ENCODE results near the gene ANKRD53. TPM values are rescaled to one million over a fixed set of nuclear protein-coding genes. Genes with fewer than 3 reads are reported as not detected.

Gene ANKRD53
- total RNA-seq, 1 donor from 2014 or later, result 1.1 TPM

- no peak overlapping the region for H3K4me3 ChIP-seq
- ATAC-seq, result no peak
- intact Hi-C loops (cut with DNase I), result no loop called here
- no peak overlapping the region for H3K27ac ChIP-seq
- TF ChIP-seq, protein P1, sequence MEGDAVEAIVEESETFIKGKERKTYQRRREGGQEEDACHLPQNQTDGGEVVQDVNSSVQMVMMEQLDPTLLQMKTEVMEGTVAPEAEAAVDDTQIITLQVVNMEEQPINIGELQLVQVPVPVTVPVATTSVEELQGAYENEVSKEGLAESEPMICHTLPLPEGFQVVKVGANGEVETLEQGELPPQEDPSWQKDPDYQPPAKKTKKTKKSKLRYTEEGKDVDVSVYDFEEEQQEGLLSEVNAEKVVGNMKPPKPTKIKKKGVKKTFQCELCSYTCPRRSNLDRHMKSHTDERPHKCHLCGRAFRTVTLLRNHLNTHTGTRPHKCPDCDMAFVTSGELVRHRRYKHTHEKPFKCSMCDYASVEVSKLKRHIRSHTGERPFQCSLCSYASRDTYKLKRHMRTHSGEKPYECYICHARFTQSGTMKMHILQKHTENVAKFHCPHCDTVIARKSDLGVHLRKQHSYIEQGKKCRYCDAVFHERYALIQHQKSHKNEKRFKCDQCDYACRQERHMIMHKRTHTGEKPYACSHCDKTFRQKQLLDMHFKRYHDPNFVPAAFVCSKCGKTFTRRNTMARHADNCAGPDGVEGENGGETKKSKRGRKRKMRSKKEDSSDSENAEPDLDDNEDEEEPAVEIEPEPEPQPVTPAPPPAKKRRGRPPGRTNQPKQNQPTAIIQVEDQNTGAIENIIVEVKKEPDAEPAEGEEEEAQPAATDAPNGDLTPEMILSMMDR (IDR thresholded peaks at IDR 0.05), result no peak
- no peak for DNase-seq
- peaks cover 6% of the 10 kb centered on the region for H3K4me1 ChIP-seq
- H3K9me3 ChIP-seq, result no peaks in the 10 kb centered on the region
- no peaks in the 10 kb centered on the region for H3K27me3 ChIP-seq (ENCODE audit: low read depth)
- peaks cover 74% of the 10 kb centered on the region for H3K36me3 ChIP-seq
These were observed 9.7 kb downstream of the ANKRD53 start for GRCh38 chr2:70988151-70988550.

GRCh38 chr2:70988726-70989648 lies 10.6 kb downstream of the ANKRD53 start:
- no peak for ATAC-seq
- DNase-seq, result no peak
- Histone ChIP-seq H3K9me3 (no peaks in the 10 kb centered on the region), H3K4me1 (peaks cover 14% of the 10 kb centered on the region), H3K27ac (no peak overlapping the region), H3K4me3 (no peak overlapping the region), H3K27me3 (ENCODE audit: low read depth) (no peaks in the 10 kb centered on the region), H3K36me3 (peaks cover 73% of the 10 kb centered on the region)
- TF ChIP-seq, protein P1 (IDR thresholded peaks at IDR 0.05), result no peak
- intact Hi-C loops (cut with DNase I), result no loop called here

GRCh38 chr2:70990216-70990615 lies 11.8 kb downstream of the ANKRD53 start:
- intact Hi-C loops (cut with DNase I), result no loop called here
- H3K9me3 ChIP-seq, result no peaks in the 10 kb centered on the region
- TF ChIP-seq, protein P1 (IDR thresholded peaks at IDR 0.05), result no peak
- peaks cover 16% of the 10 kb centered on the region for H3K4me1 ChIP-seq
- peaks cover 73% of the 10 kb centered on the region for H3K36me3 ChIP-seq
- H3K4me3 ChIP-seq, result no peak overlapping the region
- no peaks in the 10 kb centered on the region for H3K27me3 ChIP-seq (ENCODE audit: low read depth)
- ATAC-seq (no peak), DNase-seq (no peak)
- H3K27ac ChIP-seq, result no peak overlapping the region

- ATAC-seq (no peak), DNase-seq (no peak)
- TF ChIP-seq, protein P1 (IDR thresholded peaks at IDR 0.05), result no peak
- H3K4me1 ChIP-seq, result peaks cover 21% of the 10 kb centered on the region
- no peak overlapping the region for H3K4me3 ChIP-seq
- peaks cover 64% of the 10 kb centered on the region for H3K36me3 ChIP-seq
- H3K27ac ChIP-seq, result no peak overlapping the region
- no peaks in the 10 kb centered on the region for H3K27me3 ChIP-seq (ENCODE audit: low read depth)
- no peaks in the 10 kb centered on the region for H3K9me3 ChIP-seq
- intact Hi-C loops (cut with DNase I), result no loop called here
These were observed 12.7 kb downstream of the ANKRD53 start for GRCh38 chr2:70991142-70991541.

GRCh38 chr2:70991742-70992141 lies 13.3 kb downstream of the ANKRD53 start:
- H3K36me3 ChIP-seq, result peaks cover 58% of the 10 kb centered on the region
- peaks cover 21% of the 10 kb centered on the region for H3K4me1 ChIP-seq
- no peak overlapping the region for H3K4me3 ChIP-seq
- H3K9me3 ChIP-seq, result no peaks in the 10 kb centered on the region
- no peaks in the 10 kb centered on the region for H3K27me3 ChIP-seq (ENCODE audit: low read depth)
- intact Hi-C loops (cut with DNase I), result no loop called here
- DNase-seq (no peak), ATAC-seq (no peak)
- H3K27ac ChIP-seq, result no peak overlapping the region
- TF ChIP-seq, protein P1 (IDR thresholded peaks at IDR 0.05), result no peak
